Stimulated activated memory B cell treated with anti-CD40 and anti-IgM and Interleukin-4, amounts not matched to agents 10 μg/mL and 1 μg/mL and 100 μg/mL, for 72 hours (primary cell): ENCODE results near the gene HIPK1.
A peak's percentile ranks its signal among the peaks of the same experiment; 100 is the strongest.

Experiments used
- ATAC-seq: fragments of 150-1000 bp; cut with Tn5 transposase; 2 replicates; pipeline ENCODE4 v1.10.0; 2021
- H3K27ac Mint-ChIP-seq: one replicate; pipeline ENCODE4 v1.8.0; 2022; ENCODE audit warnings: mild to moderate bottlenecking, mixed read lengths
- H3K27me3 Mint-ChIP-seq: one replicate; pipeline ENCODE4 v1.8.0; 2022; ENCODE audit warnings: mixed read lengths
- H3K36me3 Mint-ChIP-seq: one replicate; pipeline ENCODE4 v1.8.0; 2022; ENCODE audit warnings: mixed read lengths
- H3K4me1 Mint-ChIP-seq: one replicate; pipeline ENCODE4 v1.8.0; 2022; ENCODE audit warnings: mixed read lengths
- H3K4me3 Mint-ChIP-seq: one replicate; pipeline ENCODE4 v1.8.0; 2022; ENCODE audit warnings: mild to moderate bottlenecking, moderate library complexity, mixed read lengths
- H3K9me3 Mint-ChIP-seq: one replicate; pipeline ENCODE4 v1.8.0; 2022; ENCODE audit warnings: mixed read lengths

The HIPK1 gene

DNA sequence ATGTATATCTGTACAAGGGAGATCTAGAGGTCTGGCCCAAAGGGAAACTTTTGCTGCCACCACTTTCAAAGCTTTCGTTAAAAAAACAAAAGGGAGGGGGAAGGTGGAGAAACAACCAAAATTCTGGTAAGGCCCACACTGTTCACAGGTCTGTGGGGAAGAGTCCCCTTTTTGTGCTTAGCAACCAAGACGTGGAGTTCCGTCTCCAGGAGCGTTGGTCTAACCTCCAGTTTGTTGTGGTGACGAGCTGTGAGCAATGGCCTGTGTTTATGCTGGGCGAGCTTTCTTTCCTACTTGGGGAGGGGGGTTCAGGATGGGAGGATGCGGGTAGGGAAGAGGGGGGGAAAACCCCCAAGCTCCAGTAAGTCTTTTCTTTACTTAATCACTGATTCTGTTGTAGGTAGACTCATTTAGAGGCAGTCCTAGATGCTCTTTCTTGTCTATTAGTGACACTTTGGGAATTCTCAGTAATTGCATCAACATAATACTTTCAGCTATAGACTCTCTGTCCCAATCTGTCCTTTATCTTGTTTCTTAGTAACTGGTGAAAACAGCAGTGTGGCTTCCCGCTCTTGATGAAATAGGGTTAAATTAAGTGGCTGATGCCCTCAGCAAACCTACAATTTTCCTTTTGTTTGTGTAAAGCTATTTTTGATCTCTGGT is 1.5 kb downstream of the HIPK1 start:
- H3K36me3 Mint-ChIP-seq: peaks cover 11% of the 10 kb centered on the region
- peaks cover 55% of the 10 kb centered on the region for H3K4me1 Mint-ChIP-seq
- ATAC-seq: peak; percentile 20
- peak overlapping the region; percentile 94 for H3K27ac Mint-ChIP-seq
- no peaks in the 10 kb centered on the region for H3K27me3 Mint-ChIP-seq
- no peaks in the 10 kb centered on the region for H3K9me3 Mint-ChIP-seq
- H3K4me3 Mint-ChIP-seq: peak overlapping the region; percentile 88

DNA sequence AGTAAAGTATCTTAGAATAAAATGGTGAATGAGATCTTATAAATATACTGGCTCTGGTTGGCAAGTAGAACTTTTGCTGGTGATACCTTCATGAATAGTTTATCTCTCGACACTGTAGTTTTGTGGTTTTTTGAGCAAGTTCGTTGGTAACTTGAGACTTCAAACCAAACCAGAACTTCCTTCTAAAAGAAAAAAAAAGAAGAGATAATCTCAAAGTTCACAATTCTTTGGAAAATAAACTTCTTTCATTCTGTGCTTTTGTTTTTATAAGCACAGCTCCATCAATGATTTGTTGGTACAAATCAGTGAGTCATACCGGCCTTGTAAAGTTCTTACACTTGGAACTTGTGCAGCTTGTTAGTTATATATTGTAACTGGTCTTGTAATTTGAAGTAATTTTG is 2.3 kb downstream of the HIPK1 start:
- Mint-ChIP-seq H3K4me3 (peak overlapping the region; percentile 88), H3K27ac (peak overlapping the region; percentile 94), H3K36me3 (peaks cover 11% of the 10 kb centered on the region), H3K27me3 (no peaks in the 10 kb centered on the region), H3K4me1 (peaks cover 55% of the 10 kb centered on the region), H3K9me3 (no peaks in the 10 kb centered on the region)
- ATAC-seq: no peak

DNA sequence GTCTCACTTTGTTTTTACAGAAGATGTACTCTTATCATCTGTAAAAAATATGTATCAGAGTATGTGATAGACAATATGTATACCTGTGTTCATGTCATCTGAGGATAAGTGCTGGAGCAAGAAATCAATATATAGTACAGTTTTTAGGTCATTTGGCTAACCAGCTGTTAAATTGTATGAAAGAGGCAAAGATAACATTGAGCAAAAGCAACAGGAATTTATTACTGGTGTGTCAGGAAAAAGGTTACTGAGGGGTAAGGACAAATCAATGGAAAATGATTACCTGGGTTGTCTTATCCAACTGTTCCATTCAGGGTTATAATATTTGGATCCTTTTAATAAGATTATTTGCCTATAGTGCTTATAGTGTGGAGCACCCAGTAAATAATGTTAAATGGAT is 4.9 kb downstream of the HIPK1 start:
- no peaks in the 10 kb centered on the region for H3K9me3 Mint-ChIP-seq
- H3K27ac Mint-ChIP-seq: no peak overlapping the region
- H3K4me1 Mint-ChIP-seq: peaks cover 63% of the 10 kb centered on the region
- no peak for ATAC-seq
- peaks cover 11% of the 10 kb centered on the region for H3K36me3 Mint-ChIP-seq
- H3K4me3 Mint-ChIP-seq: no peak overlapping the region
- H3K27me3 Mint-ChIP-seq: no peaks in the 10 kb centered on the region

DNA sequence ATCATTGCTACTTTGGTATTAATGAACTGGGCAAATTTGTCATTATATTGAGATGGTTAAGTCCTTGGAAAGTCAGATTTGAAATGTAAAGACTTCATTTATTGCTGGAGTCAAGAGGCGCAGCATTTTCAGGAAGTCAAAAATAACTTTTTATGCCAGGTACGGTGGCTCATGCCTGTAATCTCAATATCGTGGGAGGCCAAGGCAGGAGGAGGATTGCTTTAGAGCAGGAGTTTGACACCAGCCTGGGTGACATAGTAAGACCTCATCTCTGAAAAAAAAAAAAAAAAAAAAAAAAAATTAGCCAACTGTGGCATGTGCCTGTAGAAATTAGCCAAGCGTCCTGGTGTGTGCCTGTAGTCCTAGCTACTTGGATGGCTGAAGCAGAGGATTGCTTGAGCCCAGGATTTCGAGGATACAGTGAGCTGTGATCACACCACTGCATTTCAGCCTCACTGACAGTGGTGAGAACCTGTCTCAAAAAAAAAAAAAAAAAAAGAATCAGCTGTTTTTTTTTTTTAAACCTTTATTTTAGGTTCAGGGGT is 5.5 kb downstream of the HIPK1 start:
- Mint-ChIP-seq H3K27me3 (no peaks in the 10 kb centered on the region), H3K27ac (no peak overlapping the region), H3K4me3 (no peak overlapping the region), H3K36me3 (peaks cover 11% of the 10 kb centered on the region), H3K4me1 (peaks cover 68% of the 10 kb centered on the region), H3K9me3 (no peaks in the 10 kb centered on the region)
- ATAC-seq: no peak

DNA sequence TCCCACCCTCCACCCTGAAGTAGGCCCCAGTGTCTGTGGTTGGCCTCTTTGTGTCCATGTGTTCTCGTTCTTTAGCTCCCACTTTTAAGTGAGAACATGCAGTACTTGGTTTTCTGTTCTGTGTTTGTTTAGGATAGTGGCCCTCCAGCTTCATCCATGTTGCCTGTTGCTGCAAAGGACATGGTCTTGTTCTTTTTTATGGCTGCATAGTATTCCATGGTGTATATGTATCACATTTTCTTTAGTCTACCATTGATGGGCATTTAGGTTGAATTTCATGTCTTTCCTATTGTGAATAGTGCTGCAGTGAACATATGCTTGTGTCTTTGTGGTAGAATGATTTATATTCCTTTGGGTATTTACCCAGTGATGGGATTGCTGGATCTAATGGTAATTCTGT is 6.1 kb downstream of the HIPK1 start:
- Mint-ChIP-seq H3K27ac (no peak overlapping the region), H3K9me3 (no peaks in the 10 kb centered on the region), H3K27me3 (no peaks in the 10 kb centered on the region), H3K4me1 (peaks cover 73% of the 10 kb centered on the region), H3K4me3 (no peak overlapping the region), H3K36me3 (peaks cover 11% of the 10 kb centered on the region)
- no peak for ATAC-seq

DNA sequence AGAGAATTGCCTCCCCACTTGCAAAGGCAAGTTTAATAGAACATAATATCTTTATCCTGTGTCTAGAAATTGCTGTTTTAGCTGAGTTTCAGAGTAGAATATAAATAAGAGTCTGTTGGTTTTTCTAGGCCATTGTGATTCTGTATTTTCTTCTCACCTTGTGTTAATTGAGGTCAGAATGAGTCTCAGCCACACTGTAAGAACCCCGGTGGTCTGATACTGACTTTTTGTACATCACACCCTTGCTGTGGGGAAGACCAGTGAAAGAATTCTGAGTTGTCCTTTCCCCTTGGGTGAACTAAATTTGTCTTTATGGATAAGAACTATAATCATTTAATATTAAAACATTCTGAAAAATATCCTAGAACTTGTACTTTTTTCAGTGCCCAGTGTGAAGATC is 6.8 kb downstream of the HIPK1 start:
- Mint-ChIP-seq H3K27ac (no peak overlapping the region), H3K4me1 (peaks cover 73% of the 10 kb centered on the region), H3K27me3 (no peaks in the 10 kb centered on the region), H3K4me3 (no peak overlapping the region), H3K36me3 (peaks cover 19% of the 10 kb centered on the region), H3K9me3 (no peaks in the 10 kb centered on the region)
- no peak for ATAC-seq

DNA sequence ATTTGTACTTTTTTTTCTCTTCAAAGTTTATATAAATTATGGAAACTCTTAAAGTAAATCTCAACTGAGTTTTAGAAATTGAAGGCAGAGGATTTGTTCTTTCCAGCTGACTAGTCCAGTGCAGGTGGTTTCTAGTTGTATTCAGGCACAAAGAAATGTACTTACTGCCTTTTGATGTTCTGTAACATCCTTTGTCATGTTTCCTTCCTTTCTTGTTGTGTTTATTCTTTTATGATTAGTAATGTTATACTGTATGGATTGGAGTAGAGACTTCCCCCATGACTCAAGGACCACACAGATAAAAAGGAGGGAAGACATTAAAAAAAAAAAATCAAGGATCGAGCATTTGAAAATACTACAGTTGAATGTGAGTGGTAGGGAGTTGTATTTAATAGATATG is 8.0 kb downstream of the HIPK1 start:
- Mint-ChIP-seq H3K27ac (peak overlapping the region; percentile 41), H3K4me3 (no peak overlapping the region), H3K27me3 (no peaks in the 10 kb centered on the region), H3K9me3 (no peaks in the 10 kb centered on the region), H3K36me3 (peaks cover 19% of the 10 kb centered on the region), H3K4me1 (peaks cover 63% of the 10 kb centered on the region)
- ATAC-seq: no peak

DNA sequence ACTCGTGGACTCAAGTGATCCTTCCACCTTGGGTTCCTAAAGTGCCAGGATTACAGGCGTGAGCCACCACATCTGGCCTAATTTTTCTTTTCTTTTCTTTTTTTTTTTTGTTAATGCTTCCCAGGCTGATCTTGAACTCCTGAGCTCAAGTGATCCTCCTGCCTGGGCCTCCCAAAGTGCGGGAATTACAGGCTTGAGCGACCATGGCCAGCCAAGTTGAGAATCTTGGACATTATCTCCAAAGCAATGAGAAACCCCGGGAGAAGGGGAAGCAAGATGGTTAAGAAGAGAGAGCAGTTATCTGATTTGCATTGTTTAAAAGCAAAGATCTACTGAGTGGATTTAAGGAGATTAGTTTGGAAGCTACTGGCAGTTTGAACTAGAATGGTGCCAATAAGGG is 9.1 kb downstream of the HIPK1 start:
- Mint-ChIP-seq H3K27me3 (no peaks in the 10 kb centered on the region), H3K27ac (peak overlapping the region; percentile 41), H3K4me3 (no peak overlapping the region), H3K36me3 (peaks cover 18% of the 10 kb centered on the region), H3K9me3 (peaks cover 2% of the 10 kb centered on the region), H3K4me1 (peaks cover 56% of the 10 kb centered on the region)
- ATAC-seq: no peak

DNA sequence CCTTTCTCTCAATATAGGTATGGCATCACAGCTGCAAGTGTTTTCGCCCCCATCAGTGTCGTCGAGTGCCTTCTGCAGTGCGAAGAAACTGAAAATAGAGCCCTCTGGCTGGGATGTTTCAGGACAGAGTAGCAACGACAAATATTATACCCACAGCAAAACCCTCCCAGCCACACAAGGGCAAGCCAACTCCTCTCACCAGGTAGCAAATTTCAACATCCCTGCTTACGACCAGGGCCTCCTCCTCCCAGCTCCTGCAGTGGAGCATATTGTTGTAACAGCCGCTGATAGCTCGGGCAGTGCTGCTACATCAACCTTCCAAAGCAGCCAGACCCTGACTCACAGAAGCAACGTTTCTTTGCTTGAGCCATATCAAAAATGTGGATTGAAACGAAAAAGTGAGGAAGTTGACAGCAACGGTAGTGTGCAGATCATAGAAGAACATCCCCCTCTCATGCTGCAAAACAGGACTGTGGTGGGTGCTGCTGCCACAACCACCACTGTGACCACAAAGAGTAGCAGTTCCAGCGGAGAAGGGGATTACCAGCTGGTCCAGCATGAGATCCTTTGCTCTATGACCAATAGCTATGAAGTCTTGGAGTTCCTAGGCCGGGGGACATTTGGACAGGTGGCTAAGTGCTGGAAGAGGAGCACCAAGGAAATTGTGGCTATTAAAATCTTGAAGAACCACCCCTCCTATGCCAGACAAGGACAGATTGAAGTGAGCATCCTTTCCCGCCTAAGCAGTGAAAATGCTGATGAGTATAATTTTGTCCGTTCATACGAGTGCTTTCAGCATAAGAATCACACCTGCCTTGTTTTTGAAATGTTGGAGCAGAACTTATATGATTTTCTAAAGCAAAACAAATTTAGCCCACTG is 11.5 kb downstream of the HIPK1 start:
- peaks cover 28% of the 10 kb centered on the region for H3K36me3 Mint-ChIP-seq
- no peak overlapping the region for H3K4me3 Mint-ChIP-seq
- H3K27ac Mint-ChIP-seq: peak overlapping the region; percentile 41
- H3K9me3 Mint-ChIP-seq: peaks cover 8% of the 10 kb centered on the region
- peak; percentile 70 for ATAC-seq
- peaks cover 57% of the 10 kb centered on the region for H3K4me1 Mint-ChIP-seq
- H3K27me3 Mint-ChIP-seq: no peaks in the 10 kb centered on the region

DNA sequence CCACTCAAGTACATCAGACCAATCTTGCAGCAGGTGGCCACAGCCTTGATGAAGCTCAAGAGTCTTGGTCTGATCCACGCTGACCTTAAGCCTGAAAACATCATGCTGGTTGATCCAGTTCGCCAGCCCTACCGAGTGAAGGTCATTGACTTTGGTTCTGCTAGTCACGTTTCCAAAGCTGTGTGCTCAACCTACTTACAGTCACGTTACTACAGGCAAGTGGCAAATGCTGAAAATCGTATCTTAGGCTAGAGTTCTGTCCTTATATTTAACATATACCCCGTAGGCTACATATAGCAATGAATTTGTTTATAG is 12.1 kb downstream of the HIPK1 start:
- Mint-ChIP-seq H3K36me3 (peaks cover 29% of the 10 kb centered on the region), H3K27ac (no peak overlapping the region), H3K9me3 (peaks cover 8% of the 10 kb centered on the region), H3K27me3 (no peaks in the 10 kb centered on the region), H3K4me1 (peaks cover 63% of the 10 kb centered on the region), H3K4me3 (no peak overlapping the region)
- no peak for ATAC-seq

DNA sequence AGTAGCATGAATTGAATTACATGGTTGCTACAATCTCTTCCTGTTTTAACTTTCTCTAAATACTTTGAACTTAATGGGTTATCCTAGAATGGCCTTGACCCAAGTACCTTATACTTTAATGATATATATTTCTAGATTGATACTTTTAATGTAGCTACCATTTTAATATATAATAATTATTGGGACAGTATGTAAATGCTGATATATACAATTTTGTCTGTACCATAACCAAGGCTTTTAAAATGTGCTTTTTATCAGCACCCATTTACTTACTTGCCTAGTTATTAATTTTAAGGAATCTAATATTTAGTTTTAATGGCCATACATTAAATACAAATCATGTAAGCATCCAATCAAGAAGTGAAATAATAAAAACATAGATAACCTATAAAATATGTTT is 13.4 kb downstream of the HIPK1 start:
- H3K27ac Mint-ChIP-seq: no peak overlapping the region
- ATAC-seq: no peak
- no peaks in the 10 kb centered on the region for H3K27me3 Mint-ChIP-seq
- H3K36me3 Mint-ChIP-seq: peaks cover 29% of the 10 kb centered on the region
- H3K9me3 Mint-ChIP-seq: peaks cover 8% of the 10 kb centered on the region
- H3K4me1 Mint-ChIP-seq: peaks cover 70% of the 10 kb centered on the region
- H3K4me3 Mint-ChIP-seq: no peak overlapping the region

DNA sequence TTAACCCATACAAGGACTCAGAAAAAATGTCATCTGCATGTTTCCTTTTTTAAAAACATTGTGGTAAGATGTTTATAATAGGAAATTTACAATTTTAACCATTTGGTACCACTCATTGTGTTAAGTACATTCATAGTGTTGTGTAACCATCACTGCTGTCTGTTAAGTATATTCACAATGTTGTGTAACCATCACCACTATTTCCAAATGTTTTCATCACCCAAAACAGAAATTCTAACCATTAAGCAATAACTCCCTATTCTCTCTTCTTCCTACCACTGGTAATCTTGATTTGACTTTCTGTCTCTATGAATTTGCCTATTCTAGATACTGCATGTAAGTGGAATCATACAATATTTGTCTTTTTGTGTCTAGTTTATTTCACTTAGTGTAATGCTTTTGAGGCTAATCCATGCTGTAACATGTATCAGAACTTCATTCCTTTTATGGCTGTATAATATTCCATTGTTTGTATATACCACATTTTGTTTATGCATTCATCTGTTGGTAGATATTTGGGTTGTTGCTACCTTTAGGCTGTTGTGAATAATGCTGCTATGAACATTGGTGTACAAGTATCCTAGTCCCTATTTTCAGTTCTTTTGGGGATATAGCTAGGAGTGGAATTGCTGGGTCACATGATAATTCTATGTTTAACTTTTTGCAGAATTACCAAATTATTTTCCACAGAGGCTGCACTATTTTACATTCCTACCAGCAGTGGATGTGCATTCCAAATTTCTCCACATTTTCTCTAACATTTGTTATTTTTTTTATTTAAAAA is 14.1 kb downstream of the HIPK1 start:
- H3K36me3 Mint-ChIP-seq: peaks cover 29% of the 10 kb centered on the region
- H3K9me3 Mint-ChIP-seq: peaks cover 8% of the 10 kb centered on the region
- no peak overlapping the region for H3K27ac Mint-ChIP-seq
- no peaks in the 10 kb centered on the region for H3K27me3 Mint-ChIP-seq
- peaks cover 67% of the 10 kb centered on the region for H3K4me1 Mint-ChIP-seq
- ATAC-seq: no peak
- H3K4me3 Mint-ChIP-seq: no peak overlapping the region

DNA sequence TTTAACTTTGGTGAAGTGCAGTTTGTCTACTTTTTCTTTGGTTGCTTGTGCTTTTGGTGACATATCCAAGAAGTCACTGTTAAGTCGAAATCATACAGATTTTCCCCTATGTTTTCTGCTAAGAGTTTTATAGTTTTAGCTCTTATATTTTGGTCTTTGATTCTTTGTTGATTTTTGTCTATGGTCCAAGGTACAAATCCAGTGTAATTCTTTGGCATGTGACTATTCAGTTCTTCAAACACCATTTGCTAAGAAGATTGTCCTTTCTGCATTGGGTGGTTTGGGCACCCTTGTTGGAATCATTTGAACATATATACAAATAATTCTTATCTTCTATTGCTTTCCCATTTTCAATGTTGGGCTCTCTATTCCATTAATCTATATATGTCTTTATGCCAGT is 16.2 kb downstream of the HIPK1 start:
- H3K27me3 Mint-ChIP-seq: no peaks in the 10 kb centered on the region
- H3K27ac Mint-ChIP-seq: no peak overlapping the region
- no peak overlapping the region for H3K4me3 Mint-ChIP-seq
- H3K4me1 Mint-ChIP-seq: peaks cover 46% of the 10 kb centered on the region
- H3K9me3 Mint-ChIP-seq: peaks cover 8% of the 10 kb centered on the region
- ATAC-seq: no peak
- H3K36me3 Mint-ChIP-seq: peaks cover 26% of the 10 kb centered on the region

DNA sequence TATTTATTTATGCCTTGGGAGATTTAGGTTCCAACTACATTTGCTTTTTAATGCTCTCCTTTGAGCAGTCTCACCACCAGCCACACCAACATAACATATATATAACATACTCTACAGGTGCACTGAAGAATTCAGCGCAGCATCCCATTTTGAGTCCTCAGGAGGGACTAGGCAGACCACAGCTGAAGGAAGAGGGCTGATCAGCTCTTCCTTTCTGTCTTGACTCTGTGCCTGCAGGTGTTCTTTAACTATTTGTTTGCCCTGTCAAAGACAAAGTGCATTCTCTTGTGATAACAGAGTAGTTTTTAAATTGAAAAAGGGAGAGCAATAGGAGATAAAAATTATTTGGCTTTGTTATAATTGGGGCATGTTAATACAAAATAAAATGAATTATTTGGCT is 17.0 kb downstream of the HIPK1 start:
- Mint-ChIP-seq H3K27ac (no peak overlapping the region), H3K36me3 (peaks cover 20% of the 10 kb centered on the region), H3K4me1 (peaks cover 38% of the 10 kb centered on the region), H3K9me3 (peaks cover 8% of the 10 kb centered on the region), H3K27me3 (no peaks in the 10 kb centered on the region), H3K4me3 (no peak overlapping the region)
- ATAC-seq: no peak

DNA sequence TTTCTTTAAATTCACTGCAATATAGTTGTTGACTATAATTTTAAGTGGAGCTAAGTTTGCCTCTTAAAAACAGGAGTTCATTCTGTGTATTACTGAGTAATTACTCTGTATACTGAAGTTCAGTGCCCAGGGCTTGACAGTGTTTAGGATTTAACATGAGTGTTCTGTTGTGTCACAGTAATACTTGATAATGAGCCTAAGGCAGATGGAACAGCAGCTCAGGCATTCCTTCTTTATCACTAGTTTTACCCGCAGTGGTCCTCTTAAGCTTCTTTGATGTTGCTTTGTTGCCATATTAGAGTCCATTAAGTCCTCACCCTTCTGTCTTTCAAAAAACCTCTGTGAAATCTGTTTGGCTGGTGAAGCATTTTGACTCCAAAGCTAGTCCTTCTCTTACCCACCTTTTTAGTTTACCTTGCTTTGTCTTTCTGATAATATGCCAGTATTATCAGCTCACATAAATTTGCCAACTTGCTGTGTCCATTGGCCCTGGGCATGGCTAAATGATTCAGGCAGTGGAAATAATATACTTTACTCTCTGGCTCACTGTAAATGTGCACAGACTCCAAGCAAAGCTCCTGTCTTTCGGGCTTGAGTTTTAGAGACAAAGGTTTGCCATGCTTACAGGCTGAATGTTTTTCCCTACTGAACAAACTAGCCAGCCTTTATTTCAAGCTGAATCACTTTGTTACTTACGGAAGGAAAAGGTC is 17.7 kb downstream of the HIPK1 start:
- Mint-ChIP-seq H3K9me3 (peaks cover 8% of the 10 kb centered on the region), H3K4me3 (no peak overlapping the region), H3K36me3 (peaks cover 20% of the 10 kb centered on the region), H3K27ac (peak overlapping the region; percentile 70), H3K27me3 (no peaks in the 10 kb centered on the region), H3K4me1 (peaks cover 44% of the 10 kb centered on the region)
- ATAC-seq: no peak
